PC-9 (cell line): ENCODE data around the gene VRTN.
A peak's percentile ranks its signal among the peaks of the same experiment; 100 is the strongest.

ENCODE experiments used
- EZH2 ChIP-seq: fragments of 200-600 bp; sonication (generic); IDR thresholded peaks from 2 replicates; pipeline ENCODE4 v1.8.0; 2017; ENCODE audit warnings: antibody characterized with exemption, low read depth
- TF ChIP-seq, protein P1 (sequence below): fragments of 200-600 bp; sonication (generic); conservative IDR thresholded peaks from 2 replicates; pipeline ENCODE4 v1.6.1; 2017; ENCODE audit warnings: mixed run types, antibody characterized with exemption, mild to moderate bottlenecking, moderate library complexity

- TF ChIP-seq EZH2 = no peak
- TF ChIP-seq, protein P1, sequence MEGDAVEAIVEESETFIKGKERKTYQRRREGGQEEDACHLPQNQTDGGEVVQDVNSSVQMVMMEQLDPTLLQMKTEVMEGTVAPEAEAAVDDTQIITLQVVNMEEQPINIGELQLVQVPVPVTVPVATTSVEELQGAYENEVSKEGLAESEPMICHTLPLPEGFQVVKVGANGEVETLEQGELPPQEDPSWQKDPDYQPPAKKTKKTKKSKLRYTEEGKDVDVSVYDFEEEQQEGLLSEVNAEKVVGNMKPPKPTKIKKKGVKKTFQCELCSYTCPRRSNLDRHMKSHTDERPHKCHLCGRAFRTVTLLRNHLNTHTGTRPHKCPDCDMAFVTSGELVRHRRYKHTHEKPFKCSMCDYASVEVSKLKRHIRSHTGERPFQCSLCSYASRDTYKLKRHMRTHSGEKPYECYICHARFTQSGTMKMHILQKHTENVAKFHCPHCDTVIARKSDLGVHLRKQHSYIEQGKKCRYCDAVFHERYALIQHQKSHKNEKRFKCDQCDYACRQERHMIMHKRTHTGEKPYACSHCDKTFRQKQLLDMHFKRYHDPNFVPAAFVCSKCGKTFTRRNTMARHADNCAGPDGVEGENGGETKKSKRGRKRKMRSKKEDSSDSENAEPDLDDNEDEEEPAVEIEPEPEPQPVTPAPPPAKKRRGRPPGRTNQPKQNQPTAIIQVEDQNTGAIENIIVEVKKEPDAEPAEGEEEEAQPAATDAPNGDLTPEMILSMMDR = peak; percentile 95
These were observed 23.3 kb upstream of the VRTN start for GRCh38 chr14:74324931-74325361.
